Measurements from ENCODE around the gene SHISAL2A.
A peak's percentile ranks its signal among the peaks of the same experiment; 100 is the strongest.
"Not testable (repeated sequence)": the region's sequence is repeated elsewhere in the genome, so short reads cannot be mapped to it uniquely, and the experiment has no call there.

The SHISAL2A gene

GRCh38 chr1:52692697-52693096 is 59.7 kb downstream of the SHISAL2A start:
- DNase-seq: no peak

- not testable (repeated sequence) for DNase-seq
Observed at GRCh38 chr1:52693351-52693750, 60.4 kb downstream of the SHISAL2A start.

- no peak for DNase-seq
Observed at GRCh38 chr1:52693843-52694242, 60.9 kb downstream of the SHISAL2A start.

GRCh38 chr1:52695627-52696026 is 62.7 kb downstream of the SHISAL2A start:
- DNase-seq: no peak

- peak; percentile 87 to 94 (median 91) for DNase-seq
Observed at GRCh38 chr1:52697795-52698674, 65.1 kb downstream of the SHISAL2A start, which contains the start of gene COA7. TSS of gene COA7 (minus strand) at chr1:52698347. CDS start at chr1:52698326, 21 bp downstream.

GRCh38 chr1:52702886-52703787 is 70.2 kb downstream of the SHISAL2A start:
- DNase-seq: peak; percentile 79 to 97 (median 93)

- no peak for DNase-seq
Observed at GRCh38 chr1:52706136-52706670, 73.2 kb downstream of the SHISAL2A start.

Data from NCI-H1417 (cell line).